ENCODE measurements around the gene DDX31.

DDX31 gene

DNA sequence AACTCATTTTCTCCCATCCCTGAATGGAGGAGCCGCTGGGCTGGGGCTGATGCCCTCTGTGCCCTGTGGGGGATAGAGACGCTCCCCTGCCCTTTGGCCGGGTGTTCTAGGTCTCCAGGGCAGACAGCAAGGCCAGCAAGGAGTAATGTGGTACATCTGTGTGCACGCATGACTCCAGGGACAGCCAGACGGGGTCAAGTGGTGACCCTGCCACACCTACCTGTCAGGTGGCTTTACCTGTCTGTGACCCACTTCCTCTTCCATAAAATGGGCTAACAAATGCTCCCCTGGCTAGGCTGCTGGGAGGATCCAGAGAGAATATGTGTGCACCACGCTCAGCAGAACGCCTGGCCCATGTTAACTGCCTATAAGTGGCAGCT lies 122.7 kb downstream of the DDX31 start:
- no peak for DNase-seq (ENCODE audit: low spot score)

GRCh38 chr9:132546148-132547051 lies 123.4 kb downstream of the DDX31 start:
- DNase-seq (ENCODE audit: low spot score): no peak

DNA sequence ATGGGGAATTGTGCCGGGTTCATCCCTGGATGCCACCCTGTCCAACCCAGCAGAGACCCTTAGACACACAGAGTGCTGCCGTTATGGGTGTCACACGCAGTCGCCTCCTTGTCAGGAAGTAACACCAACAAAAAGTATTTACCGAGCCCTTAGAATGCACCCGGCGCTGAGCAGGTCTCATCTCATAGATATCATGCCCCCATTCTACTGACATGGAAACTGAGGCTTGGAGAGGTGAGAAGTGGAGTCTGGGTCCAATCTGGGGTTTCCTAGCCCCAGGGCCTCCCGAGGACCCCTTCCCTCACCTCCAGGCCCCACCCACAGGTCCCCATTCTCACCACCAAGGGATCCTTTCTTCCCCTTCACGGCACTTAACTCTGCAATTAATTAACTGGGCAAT lies 124.2 kb downstream of the DDX31 start:
- no peak for DNase-seq (ENCODE audit: low spot score)

GRCh38 chr9:132543960-132544359 lies 125.8 kb downstream of the DDX31 start:
- no peak for DNase-seq (ENCODE audit: low spot score)

DNA sequence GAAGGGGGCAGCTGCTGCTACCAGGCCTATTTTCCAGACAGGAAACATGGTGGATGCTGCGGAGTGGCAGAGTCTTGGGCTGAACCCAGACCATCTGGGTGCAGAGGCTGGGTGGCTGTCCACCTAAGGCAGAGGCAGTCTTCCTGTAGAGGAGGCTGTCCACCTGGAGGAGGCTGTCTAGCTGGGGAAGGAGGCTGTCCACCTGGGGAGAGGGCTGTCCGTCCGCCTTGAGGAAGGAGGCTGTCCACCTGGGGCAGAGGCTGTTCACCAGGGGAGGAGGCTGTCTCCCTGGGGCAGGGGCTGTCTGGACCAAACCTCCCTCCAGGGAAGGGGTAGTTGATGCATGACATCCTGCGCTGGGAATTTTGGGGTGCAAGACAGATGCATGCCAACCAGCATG lies 126.5 kb downstream of the DDX31 start:
- DNase-seq (ENCODE audit: low spot score): no peak

All from kidney capillary endothelial cell (primary cell).